ENCODE data around the gene PLIN3. TPM values are rescaled to one million over a fixed set of nuclear protein-coding genes. Genes with fewer than 3 reads are reported as not detected.

PLIN3 gene
- total RNA-seq, 1 experiment from 2014 or later = 207 TPM

GRCh38 chr19:4849019-4849418, 18.4 kb downstream of the PLIN3 start:
- peaks cover 3% of the 10 kb centered on the region; the same call in 1 of the 2 replicates for H3K79me2 ChIP-seq (ENCODE audit: insufficient read depth, low read length)
- H2AFZ ChIP-seq (ENCODE audit: low read depth, low read length, poor library complexity, severe bottlenecking) = no peak overlapping the region
- no peak overlapping the region for H3K9ac ChIP-seq (ENCODE audit: low read length)
- ChIA-PET RAD21 (ENCODE audit: low non-redundant PET in 1 of 2, low total read pairs in 2 of 2, uncharacterized antibody in 2 of 2, unreplicated experiment in 2 of 2) (no interaction called here), POLR2A (no interaction called here), CTCF (no interaction called here)
- peaks cover 34 to 48% of the 10 kb centered on the region in 2 experiments for H3K36me3 ChIP-seq (ENCODE audit: control insufficient read depth in 1 of 2, insufficient read depth in 2 of 2, low read length in 2 of 2)
- no TSS peak for BruUV-seq (replicated peaks)
- no peak for ATAC-seq
- TF ChIP-seq SRF (IDR thresholded peaks at IDR 0.05; ENCODE audit: low read depth) (no peak), RAD21 (IDR thresholded peaks at IDR 0.05; ENCODE audit: low read depth) (no peak), ZNF274 (IDR thresholded peaks at IDR 0.05; ENCODE audit: low read depth, low read length) (no peak), CBX3 (IDR thresholded peaks at IDR 0.05; ENCODE audit: low read depth) (no peak), ZFX (IDR thresholded peaks at IDR 0.05) (no peak), POLR2A (IDR thresholded peaks at IDR 0.05; ENCODE audit: borderline replicate concordance, extremely low read depth, insufficient read depth, insufficient read length) (no peak), YY1 (IDR thresholded peaks at IDR 0.05; ENCODE audit: extremely low read depth, insufficient replicate concordance, low read depth, low read length) (no peak), JUND (IDR thresholded peaks at IDR 0.05) (no peak)
- TF ChIP-seq, protein P1, sequence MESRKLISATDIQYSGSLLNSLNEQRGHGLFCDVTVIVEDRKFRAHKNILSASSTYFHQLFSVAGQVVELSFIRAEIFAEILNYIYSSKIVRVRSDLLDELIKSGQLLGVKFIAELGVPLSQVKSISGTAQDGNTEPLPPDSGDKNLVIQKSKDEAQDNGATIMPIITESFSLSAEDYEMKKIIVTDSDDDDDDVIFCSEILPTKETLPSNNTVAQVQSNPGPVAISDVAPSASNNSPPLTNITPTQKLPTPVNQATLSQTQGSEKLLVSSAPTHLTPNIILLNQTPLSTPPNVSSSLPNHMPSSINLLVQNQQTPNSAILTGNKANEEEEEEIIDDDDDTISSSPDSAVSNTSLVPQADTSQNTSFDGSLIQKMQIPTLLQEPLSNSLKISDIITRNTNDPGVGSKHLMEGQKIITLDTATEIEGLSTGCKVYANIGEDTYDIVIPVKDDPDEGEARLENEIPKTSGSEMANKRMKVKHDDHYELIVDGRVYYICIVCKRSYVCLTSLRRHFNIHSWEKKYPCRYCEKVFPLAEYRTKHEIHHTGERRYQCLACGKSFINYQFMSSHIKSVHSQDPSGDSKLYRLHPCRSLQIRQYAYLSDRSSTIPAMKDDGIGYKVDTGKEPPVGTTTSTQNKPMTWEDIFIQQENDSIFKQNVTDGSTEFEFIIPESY (IDR thresholded peaks at IDR 0.05; ENCODE audit: extremely low read depth, insufficient replicate concordance, low read length) = no peak
- no peaks in the 10 kb centered on the region for H3K4me1 ChIP-seq (ENCODE audit: control insufficient read depth in 1 of 2, insufficient read depth in 2 of 2, low read length in 2 of 2)
- no peak overlapping the region for H3K4me3 ChIP-seq (replicated peaks in 1 of 2; ENCODE audit: low read depth in 1 of 2, low read length in 2 of 2)
- no peaks in the 10 kb centered on the region for H3K9me3 ChIP-seq (ENCODE audit: control insufficient read depth in 1 of 2, insufficient read depth in 1 of 2, low read depth in 1 of 2, low read length in 2 of 2)
- no peak overlapping the region for H3K27ac ChIP-seq (ENCODE audit: low read depth, low read length)
- H3K4me2 ChIP-seq (ENCODE audit: low read length) = no peak overlapping the region
- no peaks in the 10 kb centered on the region for H4K20me1 ChIP-seq (ENCODE audit: insufficient read depth)
- no peaks in the 10 kb centered on the region for H3K9me2 ChIP-seq (ENCODE audit: insufficient read depth)
- DNase-seq (ENCODE audit: low read depth, low spot score) = no peak
- H3K27me3 ChIP-seq (ENCODE audit: insufficient read depth, low read length) = no peaks in the 10 kb centered on the region
- intact Hi-C loops (cut with micrococcal nuclease) = no loop called here
